PC-9 (cell line): ENCODE measurements around the gene ANKFY1. TPM values are rescaled to one million over a fixed set of nuclear protein-coding genes. Genes with fewer than 3 reads are reported as not detected.

Source experiments
- BruUV-seq: library from RNA; stranded (reverse); fragments of 400-500 nt; replicated peaks from 2 replicates; lab custom pipeline; 2021; lab: Mats Ljungman, UMichigan
- CTCF ChIA-PET: fragments of 300-600 bp; sonication (Branson Sonifier 250); formaldehyde crosslinking; loops from one replicate; lab custom pipeline; 2022; ENCODE audit warnings: antibody characterized with exemption; lab: Charles Lee
- POLR2A ChIA-PET: fragments of 300-600 bp; sonication (Branson Sonifier 250); formaldehyde crosslinking; loops from one replicate; lab custom pipeline; 2022; ENCODE audit warnings: antibody characterized with exemption; ENCODE audit not compliant: unreplicated experiment; lab: Charles Lee
- DNase-seq, 2 experiments: peaks; one replicate each; pipeline versions ENCODE4 v3.0.0 to v3.0.0-alpha.2; 2015 to 2022; ENCODE audit warnings: mixed read lengths in 1 of 2
- H2AFZ ChIP-seq: fragments of 200-600 bp; sonication (generic); 2 replicates; pipeline ENCODE4 v1.8.1; 2017; ENCODE audit warnings: antibody characterized with exemption
- H3F3A ChIP-seq: fragments of 200-600 bp; sonication (generic); 2 replicates; pipeline ENCODE4 v1.8.1; 2017; ENCODE audit warnings: antibody characterized with exemption, mild to moderate bottlenecking, low read depth; ENCODE audit not compliant: insufficient read depth
- H3K27ac ChIP-seq: fragments of 200-600 bp; sonication (generic); 2 replicates; pipeline ENCODE4 v1.6.1; 2016; ENCODE audit warnings: mixed run types
- H3K27me3 ChIP-seq: fragments of 200-600 bp; sonication (generic); 2 replicates; pipeline ENCODE4 v1.6.1; 2016; ENCODE audit warnings: low read depth, mixed run types; ENCODE audit not compliant: insufficient read depth
- H3K36me3 ChIP-seq: fragments of 200-600 bp; sonication (generic); 2 replicates; pipeline ENCODE4 v1.6.1; 2016; ENCODE audit warnings: low read depth, mixed run types
- H3K4me1 ChIP-seq: fragments of 200-600 bp; sonication (generic); replicated peaks from 2 replicates; pipeline ENCODE4 v1.6.1; 2016; ENCODE audit warnings: mixed run types; ENCODE audit not compliant: insufficient read depth
- H3K4me2 ChIP-seq: fragments of 200-600 bp; sonication (generic); 2 replicates; pipeline ENCODE4 v1.6.1; 2017; ENCODE audit warnings: mixed run types
- H3K4me3 ChIP-seq: fragments of 200-600 bp; sonication (generic); 2 replicates; pipeline ENCODE4 v1.6.1; 2016; ENCODE audit warnings: mixed run types
- H3K79me2 ChIP-seq: fragments of 200-600 bp; sonication (generic); 2 replicates; pipeline ENCODE4 v1.6.1; 2017; ENCODE audit warnings: low read depth, mixed run types
- H3K9me2 ChIP-seq: fragments of 200-600 bp; sonication (generic); 2 replicates; pipeline ENCODE4 v1.8.1; 2017; ENCODE audit warnings: mild to moderate bottlenecking; ENCODE audit not compliant: insufficient read depth
- H3K9me3 ChIP-seq: fragments of 200-600 bp; sonication (generic); 2 replicates; pipeline ENCODE4 v1.8.1; 2016; ENCODE audit warnings: low read depth; ENCODE audit not compliant: insufficient read depth
- H4K20me1 ChIP-seq: fragments of 200-600 bp; sonication (generic); 2 replicates; pipeline ENCODE4 v1.8.1; 2017; ENCODE audit not compliant: insufficient read depth
- CTCF ChIP-seq: fragments of 200-600 bp; sonication (generic); conservative IDR thresholded peaks from 2 replicates; pipeline ENCODE4 v1.6.1; 2017; ENCODE audit warnings: mixed run types, antibody characterized with exemption, mild to moderate bottlenecking, moderate library complexity
- EZH2 ChIP-seq: fragments of 200-600 bp; sonication (generic); IDR thresholded peaks from 2 replicates; pipeline ENCODE4 v1.8.0; 2017; ENCODE audit warnings: antibody characterized with exemption, low read depth
- intact Hi-C: fragments of 100-400 bp; cut with micrococcal nuclease; formaldehyde crosslinking; loops from one replicate; pipeline ENCODE4 v1.10.0; 2022; ENCODE audit not compliant: unreplicated experiment
- total RNA-seq: library from RNA; stranded (reverse); gene quantifications from 2 replicates; pipeline ENCODE4 v1.2.3, GENCODE V29; 2021

The ANKFY1 gene
- total RNA-seq, 1 experiment from 2014 or later = 63.9 TPM

- Histone ChIP-seq H3K9me2 (no peaks in the 10 kb centered on the region), H3K27ac (no peak overlapping the region), H3F3A (peaks cover 15% of the 10 kb centered on the region; the same call in 1 of the 2 replicates), H3K36me3 (no peaks in the 10 kb centered on the region), H3K4me2 (no peak overlapping the region), H3K9me3 (no peaks in the 10 kb centered on the region), H3K79me2 (peaks cover 29% of the 10 kb centered on the region), H2AFZ (no peak overlapping the region), H3K4me1 (peaks cover 7% of the 10 kb centered on the region), H3K4me3 (no peak overlapping the region), H3K27me3 (no peaks in the 10 kb centered on the region), H4K20me1 (peaks cover 8% of the 10 kb centered on the region; the same call in 1 of the 2 replicates)
- DNase-seq = no peak
- BruUV-seq = no TSS peak
- CTCF ChIA-PET = no interaction called here
- POLR2A ChIA-PET = no interaction called here
- intact Hi-C loops = loop anchor here (10.0 kb wide), 1 partner anchor 302 kb away; the partner anchor contains the start of gene NCBP3
- TF ChIP-seq EZH2 = no peak
Measured at GRCh38 chr17:4146641-4147040, 117.1 kb downstream of the ANKFY1 start.

GRCh38 chr17:4144422-4144747 is 119.4 kb downstream of the ANKFY1 start:
- Histone ChIP-seq H3K9me2 (no peaks in the 10 kb centered on the region), H3K79me2 (peaks cover 51% of the 10 kb centered on the region), H4K20me1 (peaks cover 27% of the 10 kb centered on the region), H3K36me3 (no peaks in the 10 kb centered on the region), H3K27me3 (no peaks in the 10 kb centered on the region), H3K4me1 (peaks cover 14% of the 10 kb centered on the region), H3F3A (peaks cover 15% of the 10 kb centered on the region), H2AFZ (peak overlapping the region; percentile 88), H3K4me2 (peak overlapping the region; percentile 98), H3K4me3 (peak overlapping the region; percentile 89), H3K27ac (peak overlapping the region; percentile 98), H3K9me3 (no peaks in the 10 kb centered on the region)
- ChIA-PET POLR2A (interaction anchor here (0.5 to 0.7 kb wide), 2 partner anchors 11 to 127 kb away, joined by 3 to 8 read pairs; no protein-coding TSS in a partner anchor), CTCF (interaction anchor here (0.6 to 0.7 kb wide), 2 partner anchors 16 to 182 kb away, joined by 7 to 9 read pairs; no protein-coding TSS in a partner anchor)
- DNase-seq = no peak
- TF ChIP-seq EZH2 (no peak), CTCF (no peak)
- intact Hi-C loops = loop anchor here (10.0 kb wide), 1 partner anchor 300 kb away; the partner anchor contains the start of gene NCBP3
- no TSS peak for BruUV-seq

- H3K4me1 ChIP-seq = peaks cover 14% of the 10 kb centered on the region
- H3K9me3 ChIP-seq = no peaks in the 10 kb centered on the region
- H2AFZ ChIP-seq = peak overlapping the region; percentile 88
- H3K27me3 ChIP-seq = no peaks in the 10 kb centered on the region
- peak overlapping the region; percentile 98 for H3K27ac ChIP-seq
- peaks cover 15% of the 10 kb centered on the region for H3F3A ChIP-seq
- H4K20me1 ChIP-seq = peaks cover 27% of the 10 kb centered on the region
- POLR2A ChIA-PET = interaction anchor here (0.5 to 1.2 kb wide), 12 partner anchors 10 to 823 kb away, joined by 3 to 8 read pairs (median 3); no protein-coding TSS in a partner anchor
- peak; percentile 81 to 86 for DNase-seq
- TF ChIP-seq CTCF (no peak), EZH2 (no peak)
- peak overlapping the region; percentile 98 for H3K4me2 ChIP-seq
- no TSS peak for BruUV-seq
- peak overlapping the region; percentile 89 for H3K4me3 ChIP-seq
- no peaks in the 10 kb centered on the region for H3K9me2 ChIP-seq
- H3K36me3 ChIP-seq = no peaks in the 10 kb centered on the region
- H3K79me2 ChIP-seq = peaks cover 57% of the 10 kb centered on the region
- intact Hi-C loops = loop anchor here (1.0 to 10.0 kb wide), 2 partner anchors 18 to 299 kb away; partner anchors contain the start of gene NCBP3
- CTCF ChIA-PET = interaction anchor here (0.6 to 0.7 kb wide), 8 partner anchors 13 to 417 kb away, joined by 3 to 9 read pairs (median 4); partner anchors contain the start of gene GGT6
Measured at GRCh38 chr17:4143563-4144421, 120.0 kb downstream of the ANKFY1 start.
